NK-92 (cell line): ENCODE data around the gene MPIG6B.

Experiments
- DNase-seq: peaks from one replicate; lab custom pipeline; 2025; ENCODE audit not compliant: unreplicated experiment; lab: John Stamatoyannopoulos, UW

MPIG6B gene

DNA sequence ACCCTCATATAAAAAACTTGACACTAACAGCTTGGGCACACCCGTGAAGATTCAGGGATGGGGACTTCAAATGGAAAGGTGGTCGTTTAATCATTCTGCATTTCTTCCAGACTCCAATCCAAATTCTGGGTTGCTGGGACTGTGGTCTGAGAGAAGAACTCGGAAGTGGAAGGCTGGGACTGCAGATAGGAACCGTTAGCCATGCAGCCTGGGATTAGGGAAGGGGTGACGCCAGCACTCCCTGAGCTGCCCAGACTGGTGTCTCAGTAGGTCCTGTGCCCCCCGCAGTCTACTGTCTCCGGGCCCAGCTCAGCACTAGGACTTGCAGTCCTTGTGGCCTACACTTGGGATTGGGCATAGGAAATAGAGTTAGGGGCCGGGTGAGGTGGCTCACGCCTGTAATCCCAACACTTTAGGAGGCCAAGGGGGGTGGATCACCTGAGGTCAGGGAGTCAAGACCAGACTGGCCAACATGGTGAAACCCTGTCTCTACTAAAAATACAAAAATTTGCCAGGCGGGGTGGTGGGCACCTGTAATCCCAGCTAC, 13.7 kb downstream of the MPIG6B start:
- DNase-seq = no peak

DNA sequence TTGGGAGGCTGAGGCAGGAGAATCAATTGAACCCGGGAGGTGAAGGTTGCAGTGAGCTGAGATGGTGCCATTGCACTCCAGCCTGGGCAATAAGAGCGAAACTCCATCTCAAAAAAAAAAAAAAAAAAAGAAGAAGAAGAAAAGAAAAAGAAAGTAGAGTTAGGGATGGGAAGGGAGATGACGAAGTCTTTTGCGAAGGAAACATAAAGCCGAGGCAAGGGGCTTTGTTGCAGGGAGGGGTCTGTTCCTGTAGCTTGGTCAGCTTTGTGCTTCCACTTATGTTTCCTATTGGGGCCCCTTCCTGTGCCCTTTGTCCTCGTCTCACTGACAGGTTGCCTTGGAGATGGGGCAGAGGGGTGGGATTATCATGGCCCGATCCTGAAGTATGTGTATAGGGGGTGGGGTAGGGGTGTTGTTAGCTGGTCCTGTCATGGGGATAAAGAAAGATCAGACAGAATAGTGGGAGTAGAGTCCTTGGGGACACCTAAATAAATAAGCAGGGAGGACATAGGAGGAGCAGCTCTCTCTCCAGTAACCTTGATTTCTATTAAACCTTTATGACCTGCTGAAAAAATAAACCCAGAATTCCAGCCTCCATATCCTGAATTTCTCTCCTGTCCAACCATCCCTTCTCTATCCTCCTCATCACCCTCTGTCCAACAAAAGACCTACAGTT, 14.3 kb downstream of the MPIG6B start:
- DNase-seq = no peak

DNA sequence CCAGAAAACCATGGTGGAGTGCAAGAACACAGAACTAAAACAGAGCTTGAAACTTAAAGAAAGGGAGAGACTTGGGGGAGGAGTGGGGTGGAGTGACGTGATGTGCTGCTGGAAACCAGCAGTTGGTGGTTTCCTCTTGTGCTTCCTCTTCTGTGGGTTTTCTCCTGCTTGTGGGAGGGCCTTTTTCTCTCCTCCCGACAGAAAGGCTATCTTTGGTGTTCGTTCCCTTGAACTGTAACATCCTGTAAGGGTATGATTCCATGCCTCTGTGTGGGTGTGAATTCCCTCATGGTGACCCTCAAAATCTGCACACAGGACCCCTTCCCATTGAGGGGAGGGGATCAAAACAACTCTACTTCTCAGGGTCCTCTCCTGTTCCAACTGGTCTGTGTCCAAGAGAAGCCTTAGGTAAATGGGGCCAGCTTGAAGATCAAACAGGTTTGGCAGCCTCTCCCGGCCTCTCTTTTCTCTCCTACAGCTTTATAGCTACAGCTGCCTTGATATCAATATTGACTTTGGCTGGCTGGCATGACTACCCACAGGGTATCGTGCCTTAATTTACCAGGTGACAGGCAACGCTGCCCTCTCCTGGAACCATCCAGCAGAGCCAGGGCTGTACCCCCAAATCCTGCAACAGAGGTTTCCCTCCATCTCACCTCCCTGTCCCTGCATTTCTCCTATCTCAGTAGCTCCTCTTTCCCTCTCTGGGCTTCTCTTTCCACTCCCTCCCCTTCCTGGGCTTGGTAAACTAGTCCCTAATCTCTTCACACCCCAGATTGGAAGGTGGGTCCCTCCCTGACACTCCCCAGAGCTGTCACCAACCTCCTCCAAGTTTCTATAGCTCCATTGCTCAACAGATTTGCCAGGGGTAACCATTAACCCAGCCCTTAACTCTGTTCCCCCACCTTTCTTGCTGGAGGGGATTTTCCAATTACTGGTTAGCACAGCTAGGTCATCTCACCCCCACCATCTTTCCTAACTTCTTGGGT, 15.1 kb downstream of the MPIG6B start:
- DNase-seq = no peak

DNA sequence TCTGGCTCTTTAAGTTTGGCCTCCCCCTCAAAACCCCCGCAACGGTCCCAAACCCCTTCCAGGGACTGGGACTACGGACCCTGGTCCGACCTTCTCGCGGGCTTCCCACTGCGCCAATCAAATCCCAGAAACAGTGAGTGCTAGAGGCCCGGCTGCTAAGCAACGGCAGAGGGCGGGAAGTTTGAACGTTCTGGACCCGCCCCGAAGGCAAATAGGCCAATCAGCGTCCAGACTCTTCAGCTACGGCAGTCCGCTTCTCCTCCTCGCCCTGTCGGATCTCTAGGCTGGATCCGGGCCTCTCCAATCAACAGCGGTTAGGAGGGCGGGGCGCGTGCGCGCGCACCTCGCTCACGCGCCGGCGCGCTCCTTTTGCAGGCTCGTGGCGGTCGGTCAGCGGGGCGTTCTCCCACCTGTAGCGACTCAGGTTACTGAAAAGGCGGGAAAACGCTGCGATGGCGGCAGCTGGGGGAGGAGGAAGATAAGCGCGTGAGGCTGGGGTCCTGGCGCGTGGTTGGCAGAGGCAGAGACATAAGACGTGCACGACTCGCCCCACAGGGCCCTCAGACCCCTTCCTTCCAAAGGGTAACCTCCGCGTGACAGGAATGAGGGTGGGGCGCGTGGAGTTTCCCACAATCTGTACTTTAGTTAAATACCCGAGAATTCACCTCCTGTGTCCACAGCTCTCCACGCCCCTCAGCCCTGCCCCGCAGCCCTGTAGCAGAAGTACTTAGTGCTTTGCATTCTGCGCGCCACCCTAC, 16.6 kb downstream of the MPIG6B start, which contains the start of gene MSH5:
TSS of gene MSH5 (plus strand) at position 367 of the 758 bp plus-strand sequence. CDS start 462 bp downstream, outside the sequence.
- peak; percentile 69 for DNase-seq

DNA sequence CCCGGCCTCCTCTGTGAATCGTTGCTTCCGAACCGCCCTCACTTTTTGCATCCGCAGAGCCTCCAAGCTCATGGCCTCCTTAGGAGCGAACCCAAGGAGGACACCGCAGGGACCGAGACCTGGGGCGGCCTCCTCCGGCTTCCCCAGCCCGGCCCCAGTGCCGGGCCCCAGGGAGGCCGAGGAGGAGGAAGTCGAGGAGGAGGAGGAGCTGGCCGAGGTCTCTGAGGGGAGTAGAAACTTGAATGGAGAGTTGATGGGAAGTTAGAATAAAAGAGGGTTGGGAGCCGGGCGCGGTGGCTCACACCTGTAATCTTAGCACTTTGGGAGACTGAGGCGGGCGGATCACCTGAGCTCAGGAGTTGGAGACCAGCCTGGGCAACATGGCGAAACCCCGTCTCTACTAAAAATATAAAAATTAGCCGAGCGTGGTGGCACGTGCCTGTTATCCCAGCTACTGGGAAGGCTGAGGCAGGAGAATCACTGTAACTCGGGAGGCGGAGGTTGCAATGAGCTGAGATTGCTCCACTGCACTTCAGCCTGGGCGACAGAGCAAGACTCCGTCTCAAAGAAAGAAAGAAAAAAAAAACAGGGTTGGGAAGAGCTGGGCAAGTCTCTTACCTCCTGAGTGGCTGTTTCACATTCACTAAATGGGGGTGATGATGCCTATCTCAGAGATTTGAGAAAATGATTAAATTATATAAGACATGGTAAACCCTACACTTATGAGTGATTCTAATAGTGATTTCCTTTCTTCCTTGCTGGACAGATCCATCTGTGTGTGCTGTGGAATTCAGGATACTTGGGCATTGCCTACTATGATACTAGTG, 17.4 kb downstream of the MPIG6B start:
- DNase-seq = no peak

DNA sequence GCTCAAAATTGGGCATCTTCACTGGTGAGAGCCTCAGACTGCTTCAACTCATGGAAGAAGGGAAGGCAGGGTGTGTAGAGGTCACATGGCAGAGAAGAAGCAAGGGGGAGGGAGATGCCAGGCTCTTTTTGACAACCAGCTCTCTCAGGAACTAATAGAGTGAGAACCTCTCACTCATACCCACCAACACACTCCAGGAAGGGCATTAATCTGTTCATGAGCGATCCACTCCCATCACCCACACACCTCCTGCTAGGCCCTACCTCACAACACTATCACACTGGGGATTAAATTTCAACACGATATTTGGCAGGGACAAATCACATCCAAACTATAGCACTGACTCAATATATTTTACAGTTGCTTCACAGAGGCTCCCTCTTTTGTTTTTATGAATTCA, 18.6 kb downstream of the MPIG6B start:
- no peak for DNase-seq

DNA sequence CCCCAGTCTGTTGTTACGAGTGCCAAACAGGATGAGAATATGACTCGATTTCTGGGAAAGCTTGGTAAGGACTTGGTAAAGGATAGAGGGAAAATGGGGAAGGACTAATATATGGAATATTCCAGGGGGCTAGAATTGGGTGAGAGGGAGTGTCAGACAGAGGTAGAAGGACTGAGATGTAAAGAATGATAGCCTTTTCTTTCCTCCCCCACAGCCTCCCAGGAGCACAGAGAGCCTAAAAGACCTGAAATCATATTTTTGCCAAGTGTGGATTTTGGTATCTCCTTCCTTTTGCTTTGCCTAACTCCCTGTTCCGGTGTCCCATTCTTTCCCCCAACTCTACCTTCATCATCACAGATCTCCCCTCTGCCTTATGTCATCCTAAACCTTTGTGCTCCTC, 19.7 kb downstream of the MPIG6B start:
- DNase-seq = no peak

DNA sequence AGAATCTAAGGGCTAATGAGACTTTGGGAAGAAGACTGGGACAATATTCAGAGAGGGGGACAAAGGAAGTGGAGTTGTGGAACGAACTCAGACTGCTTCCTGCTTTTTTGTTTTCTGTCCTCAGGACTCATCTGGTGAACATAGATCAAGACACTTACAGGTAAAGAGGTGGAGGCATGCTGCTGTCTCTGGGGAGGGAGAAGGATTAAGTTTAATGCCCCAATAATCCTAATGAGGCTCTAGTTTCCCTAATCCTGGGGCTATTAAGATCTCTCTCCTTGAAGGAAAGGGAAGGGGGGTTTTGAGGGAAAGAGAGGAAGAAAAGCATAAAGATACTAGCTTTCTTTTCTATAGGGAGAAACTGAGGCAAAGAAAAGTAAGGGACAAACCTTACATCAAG, 21.2 kb downstream of the MPIG6B start:
- no peak for DNase-seq

DNA sequence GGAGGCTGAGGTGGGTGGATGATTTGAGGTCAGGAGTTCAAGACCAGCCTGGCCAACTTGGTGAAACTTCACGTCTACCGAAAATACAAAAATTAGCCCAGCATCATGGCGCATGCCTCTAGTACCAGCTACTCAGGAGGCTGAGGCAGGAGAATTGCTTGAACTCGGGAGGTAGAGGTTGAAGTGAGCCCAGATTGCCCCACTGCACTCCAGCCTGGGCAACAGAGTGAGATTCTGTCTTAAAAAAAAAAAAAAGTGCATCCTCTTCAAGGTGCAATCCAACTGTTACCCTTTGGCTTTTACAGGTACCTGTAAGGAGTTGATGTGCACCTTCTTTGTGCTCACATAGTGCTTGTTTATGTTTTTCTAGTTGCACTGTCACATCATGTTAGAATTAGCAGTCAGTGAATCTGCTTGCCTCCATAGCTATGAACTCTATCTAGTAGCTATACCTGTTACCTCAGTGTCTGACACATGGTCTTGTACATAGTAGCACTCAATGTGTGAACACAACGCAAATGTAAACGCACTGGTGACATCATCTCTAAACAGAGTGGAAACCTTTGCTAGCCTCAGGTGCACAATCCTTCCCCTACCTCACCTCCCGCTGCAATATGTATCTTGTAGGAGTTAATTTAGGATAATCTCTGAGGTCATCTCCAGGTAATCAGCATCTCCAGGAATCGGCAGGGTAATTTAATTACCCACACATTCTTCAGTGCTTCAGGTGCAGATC, 26.3 kb downstream of the MPIG6B start:
- DNase-seq = no peak

DNA sequence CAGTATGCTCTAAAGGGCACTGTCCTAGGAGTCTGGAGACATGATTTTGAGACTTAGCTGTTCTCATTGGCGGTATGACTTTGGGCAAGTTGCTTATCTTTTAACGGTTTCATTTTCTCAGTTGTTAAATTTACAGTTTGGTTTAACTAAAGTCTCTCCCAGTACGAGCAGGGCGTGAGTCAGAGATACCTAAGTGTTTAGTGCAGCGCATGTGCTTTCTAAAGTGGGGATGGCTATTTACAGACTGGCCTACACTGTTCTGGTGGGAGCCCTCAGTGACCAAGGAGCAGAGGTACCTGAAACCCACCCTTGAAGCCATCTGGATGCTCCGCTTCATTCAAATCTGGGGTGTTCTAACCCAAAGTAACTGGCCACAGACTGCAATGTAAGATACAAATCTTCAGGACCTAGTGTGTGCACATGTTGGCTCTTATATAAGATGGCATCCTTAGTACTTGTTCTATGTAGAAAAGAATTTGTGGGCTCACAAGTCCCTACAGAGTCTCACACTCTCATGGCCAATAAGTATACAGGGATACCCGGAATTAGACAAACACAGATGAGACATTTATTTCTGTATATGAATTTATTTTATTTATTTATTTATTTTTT, 27.3 kb downstream of the MPIG6B start:
- DNase-seq = no peak

DNA sequence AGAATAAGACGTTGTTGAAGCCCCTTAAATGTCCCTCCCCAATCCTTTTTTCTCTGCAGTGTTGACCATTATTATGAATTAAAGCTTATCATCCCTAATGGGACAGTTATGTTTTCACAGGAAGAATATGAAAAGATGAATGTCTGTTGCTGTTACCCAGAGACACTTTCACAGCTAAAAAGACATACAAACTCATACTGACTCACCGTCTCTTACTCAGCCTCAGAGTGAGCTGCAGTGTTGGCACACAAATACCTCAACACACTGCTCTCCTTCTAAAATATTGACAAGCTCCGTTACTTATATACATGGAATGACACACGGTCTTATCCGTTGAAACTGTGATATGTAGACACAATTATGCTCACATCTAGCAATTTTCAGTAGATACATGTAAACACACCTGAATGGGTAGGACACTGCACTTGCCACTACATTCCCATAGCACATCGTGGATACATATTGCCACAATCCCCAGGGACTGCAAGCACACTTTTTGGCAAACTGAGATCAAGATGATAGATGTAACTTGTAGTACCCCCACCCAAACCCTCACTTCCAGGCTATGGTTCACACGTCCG, 29.7 kb downstream of the MPIG6B start:
- DNase-seq = no peak

DNA sequence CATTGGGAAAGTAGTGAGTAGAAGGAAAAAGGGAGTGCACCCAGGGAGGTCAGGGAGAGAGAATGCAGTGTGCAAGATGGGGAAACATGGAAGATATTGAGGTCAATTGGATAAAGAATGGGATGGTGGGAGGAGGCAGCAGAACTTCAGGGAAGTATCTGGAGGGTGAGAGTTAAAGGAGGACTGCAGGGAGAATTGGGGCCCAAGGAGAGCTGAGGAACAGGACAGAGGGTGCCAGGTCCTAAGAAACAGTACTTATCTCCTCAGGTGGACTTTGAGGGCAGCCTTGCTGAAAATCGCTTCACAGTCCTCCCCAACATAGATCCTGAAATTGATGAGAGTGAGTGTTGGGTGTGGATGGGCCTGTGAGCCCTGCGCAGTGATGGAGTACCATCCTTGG, 35.1 kb downstream of the MPIG6B start:
- DNase-seq = no peak

DNA sequence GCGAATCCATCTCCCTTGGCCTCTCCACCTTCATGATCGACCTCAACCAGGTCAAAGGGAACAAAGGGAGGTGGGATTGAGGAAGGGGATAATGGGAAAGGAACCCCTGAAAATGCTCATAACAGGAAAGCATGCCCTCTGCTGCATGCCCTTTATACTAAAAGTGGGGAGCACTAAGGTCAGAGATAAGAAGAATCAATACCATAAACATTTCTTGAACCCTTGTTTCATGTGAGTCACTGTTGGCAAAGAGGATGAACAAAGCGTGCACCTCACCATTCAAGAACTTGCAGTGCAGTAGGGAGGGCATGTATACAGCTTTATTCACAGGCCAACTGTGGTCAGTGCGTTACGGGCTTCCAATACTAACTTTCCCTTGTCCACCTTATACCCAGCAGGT, 37.6 kb downstream of the MPIG6B start:
- DNase-seq = no peak

DNA sequence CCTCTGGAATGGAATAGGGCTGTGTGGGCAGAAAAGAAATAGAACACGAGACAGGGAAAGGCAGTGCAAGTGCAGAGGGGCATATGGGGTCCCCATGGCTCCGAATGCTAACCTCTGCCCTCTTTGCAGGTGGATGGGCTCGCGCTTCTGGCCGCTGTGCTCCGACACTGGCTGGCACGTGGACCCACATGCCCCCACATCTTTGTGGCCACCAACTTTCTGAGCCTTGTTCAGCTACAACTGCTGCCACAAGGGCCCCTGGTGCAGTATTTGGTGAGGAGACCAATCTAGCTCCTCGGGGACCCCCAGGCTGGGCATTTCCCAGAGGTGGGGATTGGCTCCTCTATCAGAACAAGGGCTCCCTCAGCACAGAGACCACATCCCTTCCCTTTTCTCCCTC, 38.2 kb downstream of the MPIG6B start:
- no peak for DNase-seq

DNA sequence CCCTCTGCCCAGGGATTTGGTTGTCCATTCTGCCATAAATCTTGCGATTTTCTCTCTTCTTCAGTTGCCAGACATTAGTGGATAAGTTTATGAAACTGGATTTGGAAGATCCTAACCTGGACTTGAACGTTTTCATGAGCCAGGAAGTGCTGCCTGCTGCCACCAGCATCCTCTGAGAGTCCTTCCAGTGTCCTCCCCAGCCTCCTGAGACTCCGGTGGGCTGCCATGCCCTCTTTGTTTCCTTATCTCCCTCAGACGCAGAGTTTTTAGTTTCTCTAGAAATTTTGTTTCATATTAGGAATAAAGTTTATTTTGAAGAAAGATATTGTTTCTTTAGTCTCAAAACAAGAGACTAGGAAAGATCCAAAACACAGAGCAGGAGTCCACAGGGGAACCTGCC, 39.2 kb downstream of the MPIG6B start, which contains the start of gene SAPCD1:
TSS of gene SAPCD1 (plus strand) at position 301 of the 400 bp plus-strand sequence. CDS start 399 bp downstream, outside the sequence.
- no peak for DNase-seq

DNA sequence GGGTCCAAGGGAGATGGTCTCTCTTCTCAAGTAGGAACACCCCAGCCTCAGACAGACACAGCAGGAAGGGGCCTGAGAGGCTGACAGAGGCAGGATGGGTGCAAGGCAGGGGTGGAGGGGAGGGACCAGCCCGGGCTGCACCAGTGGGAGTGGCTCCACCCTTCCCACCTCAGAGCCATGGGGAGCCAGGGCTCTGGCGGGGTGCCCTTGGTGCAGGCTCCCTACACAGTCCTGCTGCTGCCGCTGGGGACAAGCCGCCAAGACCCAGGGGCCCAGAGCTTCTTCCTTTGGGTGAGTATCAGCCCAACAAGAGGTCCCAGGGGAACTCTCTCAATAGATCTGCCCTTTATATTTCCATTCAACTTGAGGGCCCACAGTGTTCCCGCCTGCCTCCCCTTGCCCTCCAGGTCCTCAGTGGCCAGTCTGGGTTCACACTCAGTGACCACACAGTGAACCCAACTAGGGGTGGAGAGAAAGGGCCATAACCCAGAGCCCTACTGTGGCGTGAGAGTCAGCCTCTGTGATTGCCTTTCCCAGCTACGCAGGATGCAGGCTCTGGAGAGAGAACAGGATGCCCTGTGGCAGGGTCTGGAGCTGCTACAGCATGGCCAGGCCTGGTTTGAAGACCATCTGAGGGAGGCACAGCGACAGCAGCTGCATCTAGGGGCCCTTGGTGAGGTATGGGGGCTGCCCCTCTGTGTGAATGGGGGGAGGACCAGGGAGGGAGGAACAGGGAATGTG, 39.9 kb downstream of the MPIG6B start:
- DNase-seq = no peak

DNA sequence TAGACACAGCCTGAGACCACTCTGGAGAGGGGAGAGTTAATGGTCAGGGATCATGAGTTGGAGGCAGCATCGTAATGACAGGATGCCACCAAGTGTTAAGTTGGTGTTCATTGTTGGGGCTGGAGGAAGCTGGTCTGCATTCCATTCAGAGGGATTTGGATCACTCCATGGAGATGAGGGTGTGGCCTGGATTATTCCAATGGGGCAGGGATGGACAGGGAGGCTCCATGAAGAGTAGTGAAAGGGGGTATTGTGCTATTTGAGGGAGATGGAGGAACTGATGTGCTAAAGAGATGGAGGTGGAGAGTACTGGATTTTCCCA, 40.4 kb downstream of the MPIG6B start:
- DNase-seq = no peak

DNA sequence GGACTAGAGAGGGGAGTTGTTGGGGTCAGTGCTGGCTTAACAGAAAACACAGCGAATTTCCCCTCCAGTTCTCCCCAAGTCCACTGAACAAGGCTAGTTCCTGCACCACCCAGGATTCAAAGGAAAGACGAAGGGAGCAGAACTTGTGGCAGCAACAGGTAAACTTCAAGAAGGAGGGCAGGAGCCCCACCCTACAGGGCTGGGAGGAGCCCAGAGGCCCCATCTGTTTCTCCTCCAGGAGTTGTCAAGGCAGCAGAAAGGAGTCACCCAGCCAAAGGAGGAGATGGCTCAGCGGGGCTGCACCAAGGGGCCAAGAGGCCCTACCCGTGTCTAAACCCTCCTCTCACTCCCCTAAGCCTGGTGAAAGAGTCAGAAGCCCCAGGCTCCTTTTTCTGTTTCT, 41.0 kb downstream of the MPIG6B start:
- no peak for DNase-seq
